ENCODE measurements around the gene NKD2.

DNA sequence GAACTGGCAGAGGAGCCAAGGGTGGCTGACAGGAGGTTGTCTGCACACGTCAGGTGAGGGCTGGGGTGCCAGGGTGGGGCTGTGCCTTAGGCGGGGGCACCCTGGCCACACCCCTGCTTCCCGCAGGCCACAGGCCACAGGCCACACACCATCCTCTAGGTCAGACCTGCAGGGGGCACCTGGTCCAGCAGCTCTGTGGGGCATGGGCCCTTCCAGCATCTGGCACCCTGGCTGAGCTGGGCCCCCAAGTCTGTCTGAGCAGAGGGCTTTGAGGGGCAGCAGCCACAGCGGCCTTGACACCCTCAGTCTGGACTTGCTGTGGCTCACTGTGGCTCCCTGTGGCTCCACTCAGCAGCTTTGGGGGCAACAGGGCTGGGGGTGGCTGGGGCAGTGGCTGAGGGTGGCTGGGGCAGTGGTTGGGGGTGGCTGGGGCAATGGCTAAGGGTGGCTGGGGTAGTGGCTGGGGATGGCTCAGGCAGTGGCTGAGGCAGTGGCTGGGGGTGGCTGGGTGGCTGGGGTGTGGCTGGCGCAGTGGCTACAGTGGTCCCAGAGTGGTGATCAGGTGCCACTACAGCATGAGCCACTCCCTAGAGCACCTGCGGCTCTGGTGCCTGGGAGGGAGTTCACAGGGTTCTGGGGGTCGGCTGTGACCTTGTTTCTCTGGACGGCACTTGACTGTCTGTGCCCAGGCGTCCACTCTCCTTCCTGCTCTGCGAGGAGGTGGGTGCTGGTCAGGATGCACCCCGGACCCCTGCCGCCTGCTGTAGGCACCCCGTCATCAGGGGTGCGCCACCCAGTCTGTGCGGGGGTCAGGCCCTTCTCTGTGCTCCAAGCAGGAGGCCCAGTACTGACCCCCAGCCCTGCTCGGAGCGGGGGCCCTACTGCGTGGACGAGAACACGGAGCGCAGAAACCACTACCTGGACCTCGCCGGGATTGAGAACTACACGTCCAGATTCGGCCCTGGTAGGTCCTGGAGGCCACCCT is 27.1 kb downstream of the NKD2 start:
- TF ChIP-seq, protein P1, sequence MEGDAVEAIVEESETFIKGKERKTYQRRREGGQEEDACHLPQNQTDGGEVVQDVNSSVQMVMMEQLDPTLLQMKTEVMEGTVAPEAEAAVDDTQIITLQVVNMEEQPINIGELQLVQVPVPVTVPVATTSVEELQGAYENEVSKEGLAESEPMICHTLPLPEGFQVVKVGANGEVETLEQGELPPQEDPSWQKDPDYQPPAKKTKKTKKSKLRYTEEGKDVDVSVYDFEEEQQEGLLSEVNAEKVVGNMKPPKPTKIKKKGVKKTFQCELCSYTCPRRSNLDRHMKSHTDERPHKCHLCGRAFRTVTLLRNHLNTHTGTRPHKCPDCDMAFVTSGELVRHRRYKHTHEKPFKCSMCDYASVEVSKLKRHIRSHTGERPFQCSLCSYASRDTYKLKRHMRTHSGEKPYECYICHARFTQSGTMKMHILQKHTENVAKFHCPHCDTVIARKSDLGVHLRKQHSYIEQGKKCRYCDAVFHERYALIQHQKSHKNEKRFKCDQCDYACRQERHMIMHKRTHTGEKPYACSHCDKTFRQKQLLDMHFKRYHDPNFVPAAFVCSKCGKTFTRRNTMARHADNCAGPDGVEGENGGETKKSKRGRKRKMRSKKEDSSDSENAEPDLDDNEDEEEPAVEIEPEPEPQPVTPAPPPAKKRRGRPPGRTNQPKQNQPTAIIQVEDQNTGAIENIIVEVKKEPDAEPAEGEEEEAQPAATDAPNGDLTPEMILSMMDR (conservative IDR thresholded peaks at IDR 0.05): no peak
- TF ChIP-seq ZFX (IDR thresholded peaks at IDR 0.05): no peak

Measured in C4-2B (cell line).